Neural crest cell (in vitro differentiated cells): ENCODE measurements around the gene GAD1. TPM values are rescaled to one million over a fixed set of nuclear protein-coding genes. Genes with fewer than 3 reads are reported as not detected.

ENCODE experiments used
- DNase-seq: peaks from one replicate; pipeline ENCODE4 v3.0.0; 2021; ENCODE audit warnings: low read depth, mixed read lengths, low spot score
- H3K27ac Mint-ChIP-seq: one replicate; pipeline ENCODE4 v1.8.0; 2021; ENCODE audit warnings: mild to moderate bottlenecking, mixed read lengths; ENCODE audit not compliant: unreplicated experiment
- H3K27me3 Mint-ChIP-seq: 2 replicates; pipeline ENCODE4 v1.8.0; 2021; ENCODE audit warnings: low read depth, mild to moderate bottlenecking, mixed read lengths
- H3K36me3 Mint-ChIP-seq: 2 replicates; pipeline ENCODE4 v1.8.0; 2021; ENCODE audit warnings: low read depth, mild to moderate bottlenecking, mixed read lengths
- H3K4me1 Mint-ChIP-seq: 2 replicates; pipeline ENCODE4 v1.8.0; 2021; ENCODE audit warnings: mixed read lengths
- H3K4me3 Mint-ChIP-seq: one replicate; pipeline ENCODE4 v1.8.0; 2021; ENCODE audit warnings: mild to moderate bottlenecking, mixed read lengths
- H3K9me3 Mint-ChIP-seq: 2 replicates; pipeline ENCODE4 v1.8.0; 2021; ENCODE audit warnings: mixed read lengths
- CTCF ChIP-seq: fragments of 200-600 bp; sonication (generic); conservative IDR thresholded peaks from 2 replicates; pipeline ENCODE4 v1.5.0; 2021; ENCODE audit warnings: antibody characterized with exemption, mild to moderate bottlenecking
- total RNA-seq: library from RNA; stranded (reverse); gene quantifications from 2 replicates; pipeline ENCODE4 v1.2.1, GENCODE V29; 2021

The GAD1 gene
- total RNA-seq, 1 donor from 2014 or later: 0.82 TPM

- TF ChIP-seq CTCF: no peak
- Mint-ChIP-seq H3K27me3 (no peaks in the 10 kb centered on the region), H3K4me3 (no peak overlapping the region), H3K36me3 (no peaks in the 10 kb centered on the region), H3K4me1 (no peaks in the 10 kb centered on the region), H3K27ac (no peak overlapping the region), H3K9me3 (no peaks in the 10 kb centered on the region)
- no peak for DNase-seq
These were observed 27.0 kb downstream of the GAD1 start for GRCh38 chr2:170843656-170844055.

- peak; percentile 26 for TF ChIP-seq CTCF
- DNase-seq: no peak
- no peaks in the 10 kb centered on the region for H3K4me1 Mint-ChIP-seq
- no peaks in the 10 kb centered on the region for H3K27me3 Mint-ChIP-seq
- H3K4me3 Mint-ChIP-seq: no peak overlapping the region
- no peak overlapping the region for H3K27ac Mint-ChIP-seq
- no peaks in the 10 kb centered on the region for H3K9me3 Mint-ChIP-seq
- H3K36me3 Mint-ChIP-seq: no peaks in the 10 kb centered on the region
These were observed 28.7 kb downstream of the GAD1 start for GRCh38 chr2:170845343-170845742.

GRCh38 chr2:170846314-170846713 is 29.6 kb downstream of the GAD1 start:
- no peaks in the 10 kb centered on the region for H3K27me3 Mint-ChIP-seq
- H3K27ac Mint-ChIP-seq: no peak overlapping the region
- H3K9me3 Mint-ChIP-seq: no peaks in the 10 kb centered on the region
- H3K4me1 Mint-ChIP-seq: no peaks in the 10 kb centered on the region
- H3K4me3 Mint-ChIP-seq: no peak overlapping the region
- no peak for TF ChIP-seq CTCF
- no peaks in the 10 kb centered on the region for H3K36me3 Mint-ChIP-seq
- no peak for DNase-seq

GRCh38 chr2:170847716-170848115 is 31.0 kb downstream of the GAD1 start:
- no peak overlapping the region for H3K27ac Mint-ChIP-seq
- DNase-seq: no peak
- H3K36me3 Mint-ChIP-seq: no peaks in the 10 kb centered on the region

GRCh38 chr2:170848587-170848986 is 31.9 kb downstream of the GAD1 start:
- no peak for TF ChIP-seq CTCF
- no peaks in the 10 kb centered on the region for H3K9me3 Mint-ChIP-seq
- no peak for DNase-seq
- H3K27me3 Mint-ChIP-seq: no peaks in the 10 kb centered on the region
- H3K4me1 Mint-ChIP-seq: no peaks in the 10 kb centered on the region
- H3K27ac Mint-ChIP-seq: no peak overlapping the region
- no peaks in the 10 kb centered on the region for H3K36me3 Mint-ChIP-seq
- H3K4me3 Mint-ChIP-seq: no peak overlapping the region

More at GRCh38 chr2:170847716-170848115, 31.0 kb downstream of the GAD1 start:
- TF ChIP-seq CTCF: no peak
- no peak overlapping the region for H3K4me3 Mint-ChIP-seq
- H3K4me1 Mint-ChIP-seq: no peaks in the 10 kb centered on the region
- H3K27me3 Mint-ChIP-seq: no peaks in the 10 kb centered on the region
- no peaks in the 10 kb centered on the region for H3K9me3 Mint-ChIP-seq

- no peaks in the 10 kb centered on the region for H3K4me1 Mint-ChIP-seq
- H3K4me3 Mint-ChIP-seq: no peak overlapping the region
- no peak for DNase-seq
- H3K36me3 Mint-ChIP-seq: no peaks in the 10 kb centered on the region
- H3K9me3 Mint-ChIP-seq: no peaks in the 10 kb centered on the region
- no peaks in the 10 kb centered on the region for H3K27me3 Mint-ChIP-seq
- H3K27ac Mint-ChIP-seq: no peak overlapping the region
- no peak for TF ChIP-seq CTCF
These were observed 33.6 kb downstream of the GAD1 start for GRCh38 chr2:170850251-170850650.
